ENCODE results near the gene IMMP2L. TPM values are rescaled to one million over a fixed set of nuclear protein-coding genes. Genes with fewer than 3 reads are reported as not detected.

The IMMP2L gene
- total and polyA plus RNA-seq, 2 of the 8 experiments (the other 6 are each of a cell fraction or from before 2014, with no cell fraction given), result 2.3 to 10.1 TPM

DNA sequence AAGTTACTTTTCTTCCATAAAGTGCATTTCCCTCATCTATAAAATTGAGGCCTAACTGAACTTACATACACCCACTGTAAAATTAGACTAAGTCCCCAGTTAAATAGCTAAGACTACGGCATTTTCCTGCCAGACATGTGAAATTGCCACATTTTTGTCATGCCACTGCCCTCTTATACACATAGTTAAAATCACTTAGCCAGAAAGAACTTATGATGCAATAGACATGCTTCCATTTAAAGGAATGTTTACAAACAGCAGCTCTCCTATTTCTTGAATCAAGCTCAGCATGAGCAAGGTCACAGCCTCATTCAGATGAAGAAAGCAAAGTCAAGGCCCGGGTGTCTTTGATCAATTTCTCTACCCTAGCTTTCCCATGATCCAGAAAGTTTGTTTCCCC, 295.7 kb downstream of the IMMP2L start (continued):
- TF ChIP-seq, protein P1, sequence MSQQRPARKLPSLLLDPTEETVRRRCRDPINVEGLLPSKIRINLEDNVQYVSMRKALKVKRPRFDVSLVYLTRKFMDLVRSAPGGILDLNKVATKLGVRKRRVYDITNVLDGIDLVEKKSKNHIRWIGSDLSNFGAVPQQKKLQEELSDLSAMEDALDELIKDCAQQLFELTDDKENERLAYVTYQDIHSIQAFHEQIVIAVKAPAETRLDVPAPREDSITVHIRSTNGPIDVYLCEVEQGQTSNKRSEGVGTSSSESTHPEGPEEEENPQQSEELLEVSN (IDR thresholded peaks at IDR 0.05), result no peak
- TF ChIP-seq PHF8 (conservative IDR thresholded peaks at IDR 0.05; ENCODE audit: low read depth, low read length) (no peak), JUND (IDR thresholded peaks at IDR 0.05; ENCODE audit: low read length) (0 out of 2 replicates have a peak, but pooled peaks have one; percentile 22), POU5F1 (IDR thresholded peaks at IDR 0.05; ENCODE audit: low read depth, low read length) (no peak), RXRA (IDR thresholded peaks at IDR 0.05; ENCODE audit: insufficient read depth, low read depth, low read length) (no peak), TEAD4 (IDR thresholded peaks at IDR 0.05; ENCODE audit: low read depth, low read length) (0 out of 2 replicates have a peak, but pooled peaks have one; percentile 4), RAD21 (IDR thresholded peaks at IDR 0.05 in 1 of 2, conservative IDR thresholded peaks at IDR 0.05 in 1 of 2; ENCODE audit: low read depth in 2 of 2, low read length in 2 of 2) (no peak), SAP30 (IDR thresholded peaks at IDR 0.05; ENCODE audit: insufficient read depth, insufficient replicate concordance, low read length) (no peak)
- TF ChIP-seq, protein P2, sequence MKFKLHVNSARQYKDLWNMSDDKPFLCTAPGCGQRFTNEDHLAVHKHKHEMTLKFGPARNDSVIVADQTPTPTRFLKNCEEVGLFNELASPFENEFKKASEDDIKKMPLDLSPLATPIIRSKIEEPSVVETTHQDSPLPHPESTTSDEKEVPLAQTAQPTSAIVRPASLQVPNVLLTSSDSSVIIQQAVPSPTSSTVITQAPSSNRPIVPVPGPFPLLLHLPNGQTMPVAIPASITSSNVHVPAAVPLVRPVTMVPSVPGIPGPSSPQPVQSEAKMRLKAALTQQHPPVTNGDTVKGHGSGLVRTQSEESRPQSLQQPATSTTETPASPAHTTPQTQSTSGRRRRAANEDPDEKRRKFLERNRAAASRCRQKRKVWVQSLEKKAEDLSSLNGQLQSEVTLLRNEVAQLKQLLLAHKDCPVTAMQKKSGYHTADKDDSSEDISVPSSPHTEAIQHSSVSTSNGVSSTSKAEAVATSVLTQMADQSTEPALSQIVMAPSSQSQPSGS (IDR thresholded peaks at IDR 0.05; ENCODE audit: low read length), result no peak

Measured in H1 (cell line).